NCI-H774 (cell line): ENCODE results near the gene MYO1A.
"Not testable (repeated sequence)": the region's sequence is repeated elsewhere in the genome, so short reads cannot be mapped to it uniquely, and the experiment has no call there.

Source experiments
- DNase-seq: peaks from one replicate; lab custom pipeline; 2025; lab: John Stamatoyannopoulos, UW

MYO1A gene

GRCh38 chr12:57087010-57087690, 37.2 kb upstream of the MYO1A start:
- DNase-seq: peak; percentile 58

GRCh38 chr12:57086493-57087009, 36.6 kb upstream of the MYO1A start:
- peak; percentile 17 for DNase-seq

GRCh38 chr12:57085999-57086492, 36.1 kb upstream of the MYO1A start:
- no peak for DNase-seq

- DNase-seq: no peak
Measured at GRCh38 chr12:57080855-57081254, 30.9 kb upstream of the MYO1A start.

- no peak for DNase-seq
Measured at GRCh38 chr12:57079821-57080220, 29.9 kb upstream of the MYO1A start.

- peak; percentile 100 for DNase-seq
Measured at GRCh38 chr12:57078519-57079404, 28.8 kb upstream of the MYO1A start, which contains the start of gene NEMP1. Gene NEMP1 (minus strand): TSS chr12:57078791. CDS start chr12:57078745, 46 bp downstream.

- DNase-seq: not testable (repeated sequence)
Measured at GRCh38 chr12:57073566-57074450, 23.9 kb upstream of the MYO1A start.

GRCh38 chr12:57072661-57073060, 22.7 kb upstream of the MYO1A start:
- no peak for DNase-seq

GRCh38 chr12:57069523-57069922, 19.6 kb upstream of the MYO1A start:
- peak; percentile 51 for DNase-seq

GRCh38 chr12:57066245-57066644, 16.3 kb upstream of the MYO1A start:
- DNase-seq: no peak

GRCh38 chr12:57063991-57064685, 14.2 kb upstream of the MYO1A start:
- no peak for DNase-seq

GRCh38 chr12:57058454-57058853, 8.5 kb upstream of the MYO1A start:
- DNase-seq: no peak

- DNase-seq: no peak
Measured at GRCh38 chr12:57057067-57057751, 7.3 kb upstream of the MYO1A start.

GRCh38 chr12:57055824-57056223, 5.9 kb upstream of the MYO1A start:
- no peak for DNase-seq

GRCh38 chr12:57053901-57054300, 4.0 kb upstream of the MYO1A start:
- DNase-seq: not testable (repeated sequence)

GRCh38 chr12:57053146-57053545, 3.2 kb upstream of the MYO1A start:
- not testable (repeated sequence) for DNase-seq

- no peak for DNase-seq
Measured at GRCh38 chr12:57051011-57051410, 1.1 kb upstream of the MYO1A start.

GRCh38 chr12:57049119-57049446, 846 bp downstream of the MYO1A start:
- DNase-seq: no peak

GRCh38 chr12:57048423-57049118, 1.4 kb downstream of the MYO1A start:
- DNase-seq: no peak

GRCh38 chr12:57047981-57048380, 1.9 kb downstream of the MYO1A start:
- DNase-seq: no peak
